Measurements from ENCODE around the gene SNX4. TPM values are rescaled to one million over a fixed set of nuclear protein-coding genes. Genes with fewer than 3 reads are reported as not detected.

SNX4 gene
- polyA plus RNA-seq, 1 of the 3 experiments (the other 2 are of a cell fraction) = 5.1 TPM

DNA sequence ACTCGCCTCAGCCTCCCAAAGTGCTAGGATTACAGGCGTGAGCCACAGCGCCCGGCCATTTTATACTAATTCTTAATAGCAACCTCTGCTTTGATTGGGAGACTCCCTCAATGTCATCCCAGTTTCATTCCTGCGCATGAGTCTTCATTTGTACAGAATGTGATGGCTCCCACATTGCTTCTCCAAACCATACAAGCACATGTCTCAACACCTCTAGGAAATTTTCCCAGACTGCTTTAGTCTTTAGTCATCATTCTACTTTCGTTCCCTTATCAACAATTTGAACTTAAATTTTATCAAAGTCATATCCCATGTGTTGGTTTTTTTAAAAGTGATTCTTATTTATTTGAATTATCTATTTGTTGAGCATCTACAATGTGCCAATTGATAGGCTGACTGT lies 58.1 kb downstream of the SNX4 start:
- peaks cover 14 to 65% of the 10 kb centered on the region in 2 experiments for H3K36me3 ChIP-seq (replicated peaks in 1 of 2; ENCODE audit: control insufficient read depth in 1 of 2, insufficient read depth in 2 of 2, low read length in 1 of 2)
- no peak overlapping the region for H3K4me3 ChIP-seq (ENCODE audit: low read depth in 2 of 2, low read length in 1 of 2)
- TF ChIP-seq, protein P1, sequence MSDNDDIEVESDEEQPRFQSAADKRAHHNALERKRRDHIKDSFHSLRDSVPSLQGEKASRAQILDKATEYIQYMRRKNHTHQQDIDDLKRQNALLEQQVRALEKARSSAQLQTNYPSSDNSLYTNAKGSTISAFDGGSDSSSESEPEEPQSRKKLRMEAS (IDR thresholded peaks at IDR 0.05; ENCODE audit: low read depth) = no peak
- TF ChIP-seq RFX5 (IDR thresholded peaks at IDR 0.05; ENCODE audit: low read length) (no peak), NFIC (IDR thresholded peaks at IDR 0.05; ENCODE audit: borderline replicate concordance) (no peak), POLR2AphosphoS5 (IDR thresholded peaks at IDR 0.05; ENCODE audit: low read depth, low read length) (no peak), NRF1 (IDR thresholded peaks at IDR 0.05; ENCODE audit: low read depth, low read length) (no peak), FOSL2 (IDR thresholded peaks at IDR 0.05; ENCODE audit: borderline replicate concordance, low read depth) (no peak), RXRA (IDR thresholded peaks at IDR 0.05; ENCODE audit: borderline replicate concordance, low read depth) (no peak), EZH2phosphoT487 (IDR thresholded peaks at IDR 0.05; ENCODE audit: borderline replicate concordance, low read depth) (no peak), SMC3 (IDR thresholded peaks at IDR 0.05; ENCODE audit: low read depth, low read length) (no peak)
- TF ChIP-seq, protein P2, sequence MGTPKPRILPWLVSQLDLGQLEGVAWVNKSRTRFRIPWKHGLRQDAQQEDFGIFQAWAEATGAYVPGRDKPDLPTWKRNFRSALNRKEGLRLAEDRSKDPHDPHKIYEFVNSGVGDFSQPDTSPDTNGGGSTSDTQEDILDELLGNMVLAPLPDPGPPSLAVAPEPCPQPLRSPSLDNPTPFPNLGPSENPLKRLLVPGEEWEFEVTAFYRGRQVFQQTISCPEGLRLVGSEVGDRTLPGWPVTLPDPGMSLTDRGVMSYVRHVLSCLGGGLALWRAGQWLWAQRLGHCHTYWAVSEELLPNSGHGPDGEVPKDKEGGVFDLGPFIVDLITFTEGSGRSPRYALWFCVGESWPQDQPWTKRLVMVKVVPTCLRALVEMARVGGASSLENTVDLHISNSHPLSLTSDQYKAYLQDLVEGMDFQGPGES (IDR thresholded peaks at IDR 0.05; ENCODE audit: low read depth, low read length) = no peak
- TF ChIP-seq, protein P3, sequence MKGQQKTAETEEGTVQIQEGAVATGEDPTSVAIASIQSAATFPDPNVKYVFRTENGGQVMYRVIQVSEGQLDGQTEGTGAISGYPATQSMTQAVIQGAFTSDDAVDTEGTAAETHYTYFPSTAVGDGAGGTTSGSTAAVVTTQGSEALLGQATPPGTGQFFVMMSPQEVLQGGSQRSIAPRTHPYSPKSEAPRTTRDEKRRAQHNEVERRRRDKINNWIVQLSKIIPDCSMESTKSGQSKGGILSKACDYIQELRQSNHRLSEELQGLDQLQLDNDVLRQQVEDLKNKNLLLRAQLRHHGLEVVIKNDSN (IDR thresholded peaks at IDR 0.05; ENCODE audit: borderline replicate concordance, low read depth) = no peak
- TF ChIP-seq, protein P4, sequence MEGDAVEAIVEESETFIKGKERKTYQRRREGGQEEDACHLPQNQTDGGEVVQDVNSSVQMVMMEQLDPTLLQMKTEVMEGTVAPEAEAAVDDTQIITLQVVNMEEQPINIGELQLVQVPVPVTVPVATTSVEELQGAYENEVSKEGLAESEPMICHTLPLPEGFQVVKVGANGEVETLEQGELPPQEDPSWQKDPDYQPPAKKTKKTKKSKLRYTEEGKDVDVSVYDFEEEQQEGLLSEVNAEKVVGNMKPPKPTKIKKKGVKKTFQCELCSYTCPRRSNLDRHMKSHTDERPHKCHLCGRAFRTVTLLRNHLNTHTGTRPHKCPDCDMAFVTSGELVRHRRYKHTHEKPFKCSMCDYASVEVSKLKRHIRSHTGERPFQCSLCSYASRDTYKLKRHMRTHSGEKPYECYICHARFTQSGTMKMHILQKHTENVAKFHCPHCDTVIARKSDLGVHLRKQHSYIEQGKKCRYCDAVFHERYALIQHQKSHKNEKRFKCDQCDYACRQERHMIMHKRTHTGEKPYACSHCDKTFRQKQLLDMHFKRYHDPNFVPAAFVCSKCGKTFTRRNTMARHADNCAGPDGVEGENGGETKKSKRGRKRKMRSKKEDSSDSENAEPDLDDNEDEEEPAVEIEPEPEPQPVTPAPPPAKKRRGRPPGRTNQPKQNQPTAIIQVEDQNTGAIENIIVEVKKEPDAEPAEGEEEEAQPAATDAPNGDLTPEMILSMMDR (IDR thresholded peaks at IDR 0.05) = no peak
- no peaks in the 10 kb centered on the region for H3K9me2 ChIP-seq
- H3K9ac ChIP-seq = no peak overlapping the region
- POLR2A ChIA-PET = no interaction called here
- no peaks in the 10 kb centered on the region for H3K9me3 ChIP-seq
- H3K79me2 ChIP-seq (ENCODE audit: insufficient read depth) = no peaks in the 10 kb centered on the region; the same call in 1 of the 2 replicates
- H4K20me1 ChIP-seq (ENCODE audit: insufficient read depth) = no peaks in the 10 kb centered on the region
- WGBS (ENCODE audit: low lambda C conversion rate) = 96% methylated on average over 6 of the region's 6 CpGs
- H3F3A ChIP-seq (replicated peaks; ENCODE audit: insufficient read depth) = peaks cover 3% of the 10 kb centered on the region
- H3K27ac ChIP-seq (ENCODE audit: low read depth in 2 of 2, low read length in 1 of 2) = no peak overlapping the region
- H3K4me2 ChIP-seq = no peak overlapping the region
- no peak for DNase-seq
- no peaks in the 10 kb centered on the region for H3K27me3 ChIP-seq (ENCODE audit: insufficient read depth)
- no peaks in the 10 kb centered on the region for H3K4me1 ChIP-seq (ENCODE audit: control insufficient read depth in 1 of 2, insufficient read depth in 2 of 2, low read depth in 1 of 2, low read length in 1 of 2)
- H2AFZ ChIP-seq (ENCODE audit: low read depth) = no peak overlapping the region
- CTCF ChIA-PET = no interaction called here

DNA sequence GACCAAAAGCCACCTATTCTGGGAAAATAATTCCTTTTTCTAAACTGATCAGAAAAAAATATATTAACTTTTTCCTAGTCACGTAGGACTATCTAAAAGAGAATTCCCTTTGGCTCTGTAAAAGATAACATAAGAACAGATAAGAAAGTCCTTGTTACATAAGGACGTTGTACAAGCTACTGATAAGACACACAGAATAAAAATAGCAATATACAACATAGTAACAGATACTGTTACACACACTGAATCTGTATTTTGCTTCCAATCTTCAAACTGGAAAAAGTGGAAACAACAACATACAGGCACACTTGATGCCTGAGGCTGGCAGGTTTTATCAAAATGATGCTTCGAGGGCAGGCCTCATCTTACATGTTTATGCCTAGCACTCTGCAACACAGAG lies 59.8 kb downstream of the SNX4 start:
- no peaks in the 10 kb centered on the region for H3F3A ChIP-seq (replicated peaks; ENCODE audit: insufficient read depth)
- no peak overlapping the region for H2AFZ ChIP-seq (ENCODE audit: low read depth)
- H3K9ac ChIP-seq = no peak overlapping the region
- H3K4me2 ChIP-seq = no peak overlapping the region
- H3K9me2 ChIP-seq = no peaks in the 10 kb centered on the region
- CTCF ChIA-PET = no interaction called here
- H3K36me3 ChIP-seq (replicated peaks in 1 of 2; ENCODE audit: control insufficient read depth in 1 of 2, insufficient read depth in 2 of 2, low read length in 1 of 2) = peaks cover 17 to 64% of the 10 kb centered on the region in 2 experiments
- 90% methylated on average over 3 of the region's 3 CpGs for WGBS (ENCODE audit: low lambda C conversion rate)
- H4K20me1 ChIP-seq (ENCODE audit: insufficient read depth) = no peaks in the 10 kb centered on the region
- H3K4me3 ChIP-seq (ENCODE audit: low read depth in 2 of 2, low read length in 1 of 2) = no peak overlapping the region
- no peak overlapping the region for H3K27ac ChIP-seq (ENCODE audit: low read depth in 2 of 2, low read length in 1 of 2)
- no peaks in the 10 kb centered on the region for H3K9me3 ChIP-seq
- no peaks in the 10 kb centered on the region for H3K79me2 ChIP-seq (ENCODE audit: insufficient read depth)
- POLR2A ChIA-PET = no interaction called here
- no peaks in the 10 kb centered on the region for H3K4me1 ChIP-seq (ENCODE audit: control insufficient read depth in 1 of 2, insufficient read depth in 2 of 2, low read depth in 1 of 2, low read length in 1 of 2)
- no peaks in the 10 kb centered on the region for H3K27me3 ChIP-seq (ENCODE audit: insufficient read depth)
- DNase-seq = no peak
- TF ChIP-seq JUND (IDR thresholded peaks at IDR 0.05) (no peak), MXI1 (IDR thresholded peaks at IDR 0.05; ENCODE audit: low read depth, low read length) (no peak), RFX5 (IDR thresholded peaks at IDR 0.05; ENCODE audit: low read length) (no peak), EZH2phosphoT487 (IDR thresholded peaks at IDR 0.05; ENCODE audit: borderline replicate concordance, low read depth) (no peak), EP300 (IDR thresholded peaks at IDR 0.05; ENCODE audit: borderline replicate concordance in 1 of 2, low read depth in 1 of 2, low read length in 1 of 2) (no peak), ELF1 (IDR thresholded peaks at IDR 0.05) (no peak), TCF12 (IDR thresholded peaks at IDR 0.05) (no peak)
- TF ChIP-seq, protein P4 (IDR thresholded peaks at IDR 0.05) = no peak
- TF ChIP-seq, protein P2 (IDR thresholded peaks at IDR 0.05; ENCODE audit: low read depth, low read length) = no peak
- TF ChIP-seq, protein P5, sequence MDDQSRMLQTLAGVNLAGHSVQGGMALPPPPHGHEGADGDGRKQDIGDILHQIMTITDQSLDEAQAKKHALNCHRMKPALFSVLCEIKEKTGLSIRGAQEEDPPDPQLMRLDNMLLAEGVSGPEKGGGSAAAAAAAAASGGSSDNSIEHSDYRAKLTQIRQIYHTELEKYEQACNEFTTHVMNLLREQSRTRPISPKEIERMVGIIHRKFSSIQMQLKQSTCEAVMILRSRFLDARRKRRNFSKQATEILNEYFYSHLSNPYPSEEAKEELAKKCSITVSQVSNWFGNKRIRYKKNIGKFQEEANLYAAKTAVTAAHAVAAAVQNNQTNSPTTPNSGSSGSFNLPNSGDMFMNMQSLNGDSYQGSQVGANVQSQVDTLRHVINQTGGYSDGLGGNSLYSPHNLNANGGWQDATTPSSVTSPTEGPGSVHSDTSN (IDR thresholded peaks at IDR 0.05) = no peak

All from SK-N-SH (cell line).